ENCODE measurements around the gene CHMP1A. TPM values are rescaled to one million over a fixed set of nuclear protein-coding genes. Genes with fewer than 3 reads are reported as not detected.

Gene CHMP1A
- polyA plus RNA-seq, 4 donors = 78.6 to 202 (median 138) TPM

- Histone ChIP-seq H3K27ac (ENCODE audit: low read depth in 1 of 3, low read length in 2 of 3) (no peak overlapping the region), H3K4me1 (ENCODE audit: control insufficient read depth in 3 of 3, insufficient read depth in 2 of 3, low read depth in 1 of 3, low read length in 2 of 3) (peaks cover 0 to 3% (median 0%) of the 10 kb centered on the region in 3 donors), H3K27me3 (ENCODE audit: control insufficient read depth in 3 of 3, insufficient read depth in 3 of 3, low read length in 3 of 3) (no peaks in the 10 kb centered on the region), H3K4me3 (ENCODE audit: low read depth in 1 of 3, low read length in 3 of 3) (no peak overlapping the region), H3K36me3 (ENCODE audit: control insufficient read depth in 3 of 3, insufficient read depth in 2 of 3, low read depth in 1 of 3, low read length in 3 of 3) (peaks cover 17 to 64% (median 23%) of the 10 kb centered on the region in 3 donors), H3K9me3 (ENCODE audit: control insufficient read depth in 2 of 2, insufficient read depth in 1 of 2, low read depth in 1 of 2, low read length in 1 of 2) (no peaks in the 10 kb centered on the region)
- no peak for FAIRE-seq
- WGBS, 3 donors = 65 to 85% (median 81%) methylated on average over 11 of the region's 11 CpGs
- DNase-seq = no peak
Observed at GRCh38 chr16:89645122-89645521, 12.4 kb downstream of the CHMP1A start.

GRCh38 chr16:89643769-89644300 is 13.7 kb downstream of the CHMP1A start:
- no peak overlapping the region for H3K4me3 ChIP-seq (ENCODE audit: low read depth in 1 of 3, low read length in 3 of 3)
- 69 to 76% (median 69%) methylated on average over 14 of the region's 14 CpGs for WGBS, 3 donors
- H3K27ac ChIP-seq (ENCODE audit: low read depth in 1 of 3, low read length in 2 of 3) = no peak overlapping the region
- peaks cover 17 to 57% (median 20%) of the 10 kb centered on the region in 3 donors for H3K36me3 ChIP-seq (ENCODE audit: control insufficient read depth in 3 of 3, insufficient read depth in 2 of 3, low read depth in 1 of 3, low read length in 3 of 3)
- no peaks in the 10 kb centered on the region for H3K27me3 ChIP-seq (ENCODE audit: control insufficient read depth in 3 of 3, insufficient read depth in 3 of 3, low read length in 3 of 3)
- DNase-seq = no peak
- no peak for FAIRE-seq
- H3K9me3 ChIP-seq (ENCODE audit: control insufficient read depth in 2 of 2, insufficient read depth in 1 of 2, low read depth in 1 of 2, low read length in 1 of 2) = no peaks in the 10 kb centered on the region
- H3K4me1 ChIP-seq (ENCODE audit: control insufficient read depth in 3 of 3, insufficient read depth in 2 of 3, low read depth in 1 of 3, low read length in 2 of 3) = peaks cover 0 to 3% (median 0%) of the 10 kb centered on the region in 3 donors

GRCh38 chr16:89642574-89642973 is 14.9 kb downstream of the CHMP1A start:
- H3K4me3 ChIP-seq (ENCODE audit: low read depth in 1 of 3, low read length in 3 of 3) = no peak overlapping the region
- no peak for DNase-seq
- no peak for FAIRE-seq
- no peaks in the 10 kb centered on the region for H3K9me3 ChIP-seq (ENCODE audit: control insufficient read depth in 2 of 2, insufficient read depth in 1 of 2, low read depth in 1 of 2, low read length in 1 of 2)
- no peaks in the 10 kb centered on the region for H3K27me3 ChIP-seq (ENCODE audit: control insufficient read depth in 3 of 3, insufficient read depth in 3 of 3, low read length in 3 of 3)
- 65 to 82% (median 81%) methylated on average over 13 of the region's 13 CpGs for WGBS, 3 donors
- H3K4me1 ChIP-seq (ENCODE audit: control insufficient read depth in 3 of 3, insufficient read depth in 2 of 3, low read depth in 1 of 3, low read length in 2 of 3) = peaks cover 0 to 3% (median 0%) of the 10 kb centered on the region in 3 donors
- H3K27ac ChIP-seq (ENCODE audit: low read depth in 1 of 3, low read length in 2 of 3) = no peak overlapping the region
- H3K36me3 ChIP-seq (ENCODE audit: control insufficient read depth in 3 of 3, insufficient read depth in 2 of 3, low read depth in 1 of 3, low read length in 3 of 3) = peaks cover 18 to 56% (median 20%) of the 10 kb centered on the region in 3 donors

GRCh38 chr16:89641458-89642119 is 15.9 kb downstream of the CHMP1A start:
- DNase-seq (no peak), FAIRE-seq (no peak)
- H3K9me3 ChIP-seq (ENCODE audit: control insufficient read depth in 2 of 2, insufficient read depth in 1 of 2, low read depth in 1 of 2, low read length in 1 of 2) = no peaks in the 10 kb centered on the region
- WGBS, 3 donors = 34 to 80% (median 44%) methylated on average over 14 of the region's 14 CpGs
- no peak overlapping the region for H3K4me3 ChIP-seq (ENCODE audit: low read depth in 1 of 3, low read length in 3 of 3)
- peaks cover 14 to 57% (median 18%) of the 10 kb centered on the region in 3 donors for H3K36me3 ChIP-seq (ENCODE audit: control insufficient read depth in 3 of 3, insufficient read depth in 2 of 3, low read depth in 1 of 3, low read length in 3 of 3)
- H3K27me3 ChIP-seq (ENCODE audit: control insufficient read depth in 3 of 3, insufficient read depth in 3 of 3, low read length in 3 of 3) = no peaks in the 10 kb centered on the region
- no peak overlapping the region for H3K27ac ChIP-seq (ENCODE audit: low read depth in 1 of 3, low read length in 2 of 3)
- peaks cover 0 to 3% (median 0%) of the 10 kb centered on the region in 3 donors for H3K4me1 ChIP-seq (ENCODE audit: control insufficient read depth in 3 of 3, insufficient read depth in 2 of 3, low read depth in 1 of 3, low read length in 2 of 3)

- no peaks in the 10 kb centered on the region for H3K9me3 ChIP-seq (ENCODE audit: control insufficient read depth in 2 of 2, insufficient read depth in 1 of 2, low read depth in 1 of 2, low read length in 1 of 2)
- H3K27ac ChIP-seq (ENCODE audit: low read depth in 1 of 3, low read length in 2 of 3) = no peak overlapping the region
- WGBS, 3 donors = 40 to 71% (median 55%) methylated on average over 5 to 6 of the region's 6 CpGs
- H3K4me3 ChIP-seq (ENCODE audit: low read depth in 1 of 3, low read length in 3 of 3) = no peak overlapping the region
- no peak for FAIRE-seq
- no peak for DNase-seq
- H3K27me3 ChIP-seq (ENCODE audit: control insufficient read depth in 3 of 3, insufficient read depth in 3 of 3, low read length in 3 of 3) = no peaks in the 10 kb centered on the region
- peaks cover 0 to 3% (median 0%) of the 10 kb centered on the region in 3 donors for H3K4me1 ChIP-seq (ENCODE audit: control insufficient read depth in 3 of 3, insufficient read depth in 2 of 3, low read depth in 1 of 3, low read length in 2 of 3)
- peaks cover 2 to 46% (median 9%) of the 10 kb centered on the region in 3 donors for H3K36me3 ChIP-seq (ENCODE audit: control insufficient read depth in 3 of 3, insufficient read depth in 2 of 3, low read depth in 1 of 3, low read length in 3 of 3)
Observed at GRCh38 chr16:89639385-89639784, 18.1 kb downstream of the CHMP1A start.

GRCh38 chr16:89638455-89638854 is 19.1 kb downstream of the CHMP1A start:
- no peak for FAIRE-seq
- Histone ChIP-seq H3K27ac (ENCODE audit: low read depth in 1 of 3, low read length in 2 of 3) (no peak overlapping the region), H3K27me3 (ENCODE audit: control insufficient read depth in 3 of 3, insufficient read depth in 3 of 3, low read length in 3 of 3) (no peaks in the 10 kb centered on the region), H3K4me1 (ENCODE audit: control insufficient read depth in 3 of 3, insufficient read depth in 2 of 3, low read depth in 1 of 3, low read length in 2 of 3) (peaks cover 0 to 6% (median 2%) of the 10 kb centered on the region in 3 donors), H3K36me3 (ENCODE audit: control insufficient read depth in 3 of 3, insufficient read depth in 2 of 3, low read depth in 1 of 3, low read length in 3 of 3) (peaks cover 2 to 43% (median 9%) of the 10 kb centered on the region in 3 donors), H3K4me3 (ENCODE audit: low read depth in 1 of 3, low read length in 3 of 3) (no peak overlapping the region), H3K9me3 (ENCODE audit: control insufficient read depth in 2 of 2, insufficient read depth in 1 of 2, low read depth in 1 of 2, low read length in 1 of 2) (no peaks in the 10 kb centered on the region)
- DNase-seq = no peak
- WGBS, 3 donors = 73 to 75% (median 74%) methylated on average over 8 to 10 of the region's 10 CpGs

GRCh38 chr16:89637379-89637778 is 20.1 kb downstream of the CHMP1A start:
- Histone ChIP-seq H3K27ac (ENCODE audit: low read depth in 1 of 3, low read length in 2 of 3) (no peak overlapping the region), H3K4me1 (ENCODE audit: control insufficient read depth in 3 of 3, insufficient read depth in 2 of 3, low read depth in 1 of 3, low read length in 2 of 3) (peaks cover 0 to 17% (median 2%) of the 10 kb centered on the region in 3 donors), H3K27me3 (ENCODE audit: control insufficient read depth in 3 of 3, insufficient read depth in 3 of 3, low read length in 3 of 3) (no peaks in the 10 kb centered on the region), H3K36me3 (ENCODE audit: control insufficient read depth in 3 of 3, insufficient read depth in 2 of 3, low read depth in 1 of 3, low read length in 3 of 3) (peaks cover 2 to 44% (median 9%) of the 10 kb centered on the region in 3 donors), H3K4me3 (ENCODE audit: low read depth in 1 of 3, low read length in 3 of 3) (no peak overlapping the region), H3K9me3 (ENCODE audit: control insufficient read depth in 2 of 2, insufficient read depth in 1 of 2, low read depth in 1 of 2, low read length in 1 of 2) (no peaks in the 10 kb centered on the region)
- WGBS, 3 donors = 74 to 81% (median 76%) methylated on average over 10 of the region's 10 CpGs
- no peak for FAIRE-seq
- DNase-seq = no peak

- H3K27me3 ChIP-seq (ENCODE audit: control insufficient read depth in 3 of 3, insufficient read depth in 3 of 3, low read length in 3 of 3) = no peaks in the 10 kb centered on the region
- DNase-seq (no peak), FAIRE-seq (no peak)
- H3K4me3 ChIP-seq (ENCODE audit: low read depth in 1 of 3, low read length in 3 of 3) = no peak overlapping the region
- H3K4me1 ChIP-seq (ENCODE audit: control insufficient read depth in 3 of 3, insufficient read depth in 2 of 3, low read depth in 1 of 3, low read length in 2 of 3) = peaks cover 0 to 23% (median 2%) of the 10 kb centered on the region in 3 donors
- WGBS, 3 donors = 78 to 85% (median 83%) methylated on average over 11 to 12 of the region's 12 CpGs
- H3K27ac ChIP-seq (ENCODE audit: low read depth in 1 of 3, low read length in 2 of 3) = no peak overlapping the region
- H3K36me3 ChIP-seq (ENCODE audit: control insufficient read depth in 3 of 3, insufficient read depth in 2 of 3, low read depth in 1 of 3, low read length in 3 of 3) = peaks cover 2 to 44% (median 9%) of the 10 kb centered on the region in 3 donors
- H3K9me3 ChIP-seq (ENCODE audit: control insufficient read depth in 2 of 2, insufficient read depth in 1 of 2, low read depth in 1 of 2, low read length in 1 of 2) = no peaks in the 10 kb centered on the region
Observed at GRCh38 chr16:89636663-89637062, 20.8 kb downstream of the CHMP1A start.

All from small intestine (tissue), 7 donors.